Omental fat pad (tissue), 4 donors: ENCODE data around the gene SPTBN1. TPM values are rescaled to one million over a fixed set of nuclear protein-coding genes. Genes with fewer than 3 reads are reported as not detected.

ENCODE experiments used
- ATAC-seq: fragments of 150-250 bp; one replicate; pipeline ENCODE4 v1.9.1; 2016; ENCODE audit warnings: mild to moderate bottlenecking, moderate library complexity; ENCODE audit not compliant: low FRiP score
- DNase-seq: peaks from one replicate; pipeline ENCODE4 v3.0.0-alpha.2; 2019; ENCODE audit warnings: low spot score
- CTCF ChIP-seq, 3 donors: fragments of 450-650 bp; IDR thresholded peaks; one replicate each; pipeline ENCODE4 v1.5.1; 2016 to 2017; ENCODE audit warnings: antibody characterized with exemption in 3 of 3, mild to moderate bottlenecking in 3 of 3, moderate library complexity in 2 of 3
- total RNA-seq, 4 donors: library from RNA; depleted of rRNA; stranded (reverse); fragments of >200 nt; gene quantifications; one replicate each; pipeline ENCODE4 v1.1.0, GENCODE V29; 2016

Gene SPTBN1
- total RNA-seq, 4 donors from 2014 or later: 681 to 1,046 (median 964) TPM

GRCh38 chr2:54712516-54712915 is 256.4 kb downstream of the SPTBN1 start:
- no peak for DNase-seq
- ATAC-seq: no peak
- no peak for TF ChIP-seq CTCF (IDR thresholded peaks at IDR 0.05)

GRCh38 chr2:54714996-54715395 is 258.9 kb downstream of the SPTBN1 start:
- ATAC-seq (no peak), DNase-seq (no peak)
- TF ChIP-seq CTCF (IDR thresholded peaks at IDR 0.05): no peak

- ATAC-seq: no peak
- no peak for DNase-seq
- no peak for TF ChIP-seq CTCF (IDR thresholded peaks at IDR 0.05)
Measured at GRCh38 chr2:54716375-54716774, 260.2 kb downstream of the SPTBN1 start.

- ATAC-seq: no peak
- no peak for DNase-seq
- TF ChIP-seq CTCF (IDR thresholded peaks at IDR 0.05): no peak
Measured at GRCh38 chr2:54720563-54720962, 264.4 kb downstream of the SPTBN1 start.

Other genes starting within 250 kb of the SPTBN1 start
- under 1 TPM in 1 of 4 donors, not detected in 3; 0.32 TPM for gene TSPYL6, start 200.1 kb upstream of the SPTBN1 start, total RNA-seq